GM04503 (cell line): ENCODE data around the gene CCZ1.
"Not testable (repeated sequence)": the region's sequence is repeated elsewhere in the genome, so short reads cannot be mapped to it uniquely, and the experiment has no call there.

ENCODE experiments used
- DNase-seq: peaks from one replicate; pipeline ENCODE4 v3.0.0-alpha.2; 2012; ENCODE audit warnings: low read depth

Gene CCZ1

GRCh38 chr7:5908835-5909234, 10.3 kb downstream of the CCZ1 start:
- DNase-seq = not testable (repeated sequence)

- DNase-seq = not testable (repeated sequence)
Observed at GRCh38 chr7:5916529-5916928, 18.0 kb downstream of the CCZ1 start.

- DNase-seq = not testable (repeated sequence)
Observed at GRCh38 chr7:5924180-5924579, 25.6 kb downstream of the CCZ1 start.

GRCh38 chr7:5924630-5925029, 26.1 kb downstream of the CCZ1 start:
- DNase-seq = not testable (repeated sequence)

GRCh38 chr7:5926263-5926870, 27.8 kb downstream of the CCZ1 start:
- not testable (repeated sequence) for DNase-seq

GRCh38 chr7:5930290-5930689, 31.8 kb downstream of the CCZ1 start:
- not testable (repeated sequence) for DNase-seq

GRCh38 chr7:5931250-5931649, 32.7 kb downstream of the CCZ1 start:
- DNase-seq = not testable (repeated sequence)

GRCh38 chr7:5931905-5932644, 33.5 kb downstream of the CCZ1 start:
- not testable (repeated sequence) for DNase-seq

- DNase-seq = not testable (repeated sequence)
Observed at GRCh38 chr7:5934945-5935450, 36.5 kb downstream of the CCZ1 start.

- DNase-seq = not testable (repeated sequence)
Observed at GRCh38 chr7:5963205-5963604, 64.7 kb downstream of the CCZ1 start.

GRCh38 chr7:5963810-5964209, 65.3 kb downstream of the CCZ1 start:
- DNase-seq = not testable (repeated sequence)

GRCh38 chr7:5970347-5970911, 71.9 kb downstream of the CCZ1 start, which contains the start of gene RSPH10B:
TSS of gene RSPH10B (minus strand) at chr7:5970689. CDS start at chr7:5967116, 3,573 bp downstream.
- not testable (repeated sequence) for DNase-seq

GRCh38 chr7:5973580-5973979, 75.0 kb downstream of the CCZ1 start:
- DNase-seq = not testable (repeated sequence)
